GM12878 (cell line): ENCODE measurements around the gene CYSRT1. TPM values are rescaled to one million over a fixed set of nuclear protein-coding genes. Genes with fewer than 3 reads are reported as not detected.
A peak's percentile ranks its signal among the peaks of the same experiment; 100 is the strongest.

Experiments
- ATAC-seq: fragments of 200-7000 bp; cut with Tn5 transposase; 3 replicates; pipeline ENCODE4 v1.9.1; 2020; ENCODE audit warnings: mild to moderate bottlenecking, moderate library complexity
- BruUV-seq: library from RNA; stranded (reverse); fragments of 400-500 nt; replicated peaks from 2 replicates; lab custom pipeline; 2021; lab: Mats Ljungman, UMichigan
- CTCF ChIA-PET: fragments of 300-600 bp; sonication (Branson Sonifier 250); formaldehyde crosslinking; extraction: SDS; loops from one replicate; lab custom pipeline; 2021; ENCODE audit warnings: inconsistent platforms; lab: Yijun Ruan, JAX
- POLR2A ChIA-PET: fragments of 350-600 bp; formaldehyde crosslinking; extraction: SDS; loops from one replicate; lab custom pipeline; 2021; ENCODE audit warnings: inconsistent platforms; lab: Charles Lee
- RAD21 ChIA-PET: fragments of 300-600 bp; sonication (Branson Sonifier 250); formaldehyde crosslinking; loops from one replicate; lab custom pipeline; 2023; ENCODE audit warnings: antibody characterized with exemption; ENCODE audit not compliant: unreplicated experiment; lab: Charles Lee
- SMC1A ChIA-PET: fragments of 300-600 bp; sonication (Branson Sonifier 250); formaldehyde crosslinking; loops from one replicate; lab custom pipeline; 2023; ENCODE audit not compliant: unreplicated experiment, uncharacterized antibody; lab: Charles Lee
- DNase-seq: peaks from one replicate; pipeline ENCODE4 v3.0.0-alpha.2; 2011; ENCODE audit warnings: low read depth, low spot score
- FAIRE-seq: peaks from 3 replicates; lab custom pipeline; 2011; peaks lifted over from hg19 to GRCh38; lab: Jason Lieb, UNC
- H2AFZ ChIP-seq: 2 replicates; pipeline ENCODE4 v1.6.0; 2011; ENCODE audit warnings: low read depth, low read length, control low read depth; ENCODE audit not compliant: control insufficient read depth
- H3K27ac ChIP-seq: 2 replicates; pipeline ENCODE4 v1.5.1; 2011; ENCODE audit warnings: control low read depth; ENCODE audit not compliant: control insufficient read depth, insufficient read depth
- H3K27me3 ChIP-seq, 2 experiments: replicated peaks in 1 of 2; 2 replicates each; pipeline versions ENCODE4 v1.6.0 to v1.6.1; 2011; ENCODE audit warnings: low read length in 1 of 2; ENCODE audit not compliant: control insufficient read depth in 2 of 2, insufficient read depth in 2 of 2
- H3K36me3 ChIP-seq, 2 experiments: 2 replicates each; pipeline ENCODE4 v1.5.1; 2011; ENCODE audit warnings: low read length in 1 of 2; ENCODE audit not compliant: control insufficient read depth in 2 of 2, insufficient read depth in 2 of 2
- H3K4me1 ChIP-seq: 2 replicates; pipeline ENCODE4 v1.6.1; 2011; ENCODE audit warnings: mild to moderate bottlenecking, low read length, moderate library complexity, mixed read lengths; ENCODE audit not compliant: control insufficient read depth, insufficient read depth
- H3K4me2 ChIP-seq: 2 replicates; pipeline ENCODE4 v1.6.0; 2011; ENCODE audit warnings: control low read depth; ENCODE audit not compliant: control insufficient read depth, insufficient read depth
- H3K4me3 ChIP-seq: fragments of 200-600 bp; sonication (generic); 2 replicates; pipeline ENCODE4 v1.5.1; 2016
- H3K79me2 ChIP-seq: 2 replicates; pipeline ENCODE4 v1.6.0; 2011; ENCODE audit warnings: low read length; ENCODE audit not compliant: control insufficient read depth, insufficient read depth
- H3K9ac ChIP-seq: 2 replicates; pipeline ENCODE4 v1.8.0; 2011; ENCODE audit warnings: low read length, control low read depth, mixed read lengths; ENCODE audit not compliant: control insufficient read depth, insufficient read depth
- H3K9me3 ChIP-seq: replicated peaks from 3 replicates; pipeline ENCODE4 v1.5.1; 2011; ENCODE audit warnings: mild to moderate bottlenecking, low read length; ENCODE audit not compliant: control insufficient read depth, insufficient read depth
- H4K20me1 ChIP-seq: 2 replicates; pipeline ENCODE4 v1.6.0; 2011; ENCODE audit not compliant: control insufficient read depth, insufficient read depth
- ATF3 ChIP-seq: IDR thresholded peaks from 2 replicates; pipeline ENCODE4 v1.6.1; 2011; ENCODE audit warnings: low read depth, mild to moderate bottlenecking, low read length, moderate library complexity, borderline replicate concordance; ENCODE audit errors: extremely low read depth
- EP300 ChIP-seq, 2 experiments: fragments of 150-350 bp in 1 of 2; IDR thresholded peaks; 2 replicates each; pipeline ENCODE4 v1.6.1; 2011 to 2012; ENCODE audit warnings: low read depth in 2 of 2, low read length in 2 of 2, borderline replicate concordance in 1 of 2, improper control_type of control experiment in 1 of 2, inconsistent platforms in 1 of 2; ENCODE audit not compliant: control insufficient read depth in 1 of 2
- FOXM1 ChIP-seq: IDR thresholded peaks from 2 replicates; pipeline ENCODE4 v1.6.1; 2012; ENCODE audit warnings: low read depth, mild to moderate bottlenecking, inconsistent platforms, low read length, moderate library complexity
- NRF1 ChIP-seq: conservative IDR thresholded peaks from 2 replicates; pipeline ENCODE4 v1.6.1; 2011; ENCODE audit warnings: mild to moderate bottlenecking, low read depth, low read length, improper control_type of control experiment
- PBX3 ChIP-seq: IDR thresholded peaks from 2 replicates; pipeline ENCODE4 v1.6.1; 2011; ENCODE audit warnings: mild to moderate bottlenecking, low read depth, low read length, moderate library complexity; ENCODE audit not compliant: insufficient replicate concordance
- POLR2AphosphoS5 ChIP-seq: IDR thresholded peaks from 2 replicates; pipeline ENCODE4 v1.6.1; 2011; ENCODE audit warnings: mild to moderate bottlenecking, low read length, inconsistent platforms
- PRDM15 ChIP-seq: fragments of 450-650 bp; formaldehyde crosslinking; IDR thresholded peaks from 2 replicates; pipeline ENCODE4 v1.4.0; 2020; ENCODE audit warnings: mild to moderate bottlenecking, moderate library complexity
- SIX5 ChIP-seq: IDR thresholded peaks from 2 replicates; pipeline ENCODE4 v1.6.1; 2011; ENCODE audit warnings: mild to moderate bottlenecking, low read depth, low read length, moderate library complexity; ENCODE audit not compliant: severe bottlenecking
- SPI1 ChIP-seq: IDR thresholded peaks from 2 replicates; pipeline ENCODE4 v1.6.1; 2011; ENCODE audit warnings: low read depth, mild to moderate bottlenecking, low read length, moderate library complexity, borderline replicate concordance; ENCODE audit not compliant: insufficient read depth
- ZSCAN29 ChIP-seq: fragments of 450-650 bp; IDR thresholded peaks from 2 replicates; pipeline ENCODE4 v1.6.1; 2017; ENCODE audit warnings: mild to moderate bottlenecking, moderate library complexity
- WGBS: methylation state at CpG from one replicate; pipeline ENCODE4 v1.1.6; 2016; ENCODE audit warnings: low lambda C conversion rate; ENCODE audit not compliant: insufficient replicate concordance, insufficient coverage; ENCODE audit errors: missing lambda C conversion rate; 5-methylcytosine and 5-hydroxymethylcytosine counted together
- in situ Hi-C: fragments of 300-500 bp; cut with MboI; formaldehyde crosslinking; loops from 9 replicates; pipeline ENCODE4 v1.14.3; 2018; ENCODE audit warnings: mixed read lengths
- intact Hi-C: fragments of 100-400 bp; cut with micrococcal nuclease; formaldehyde crosslinking; loops from one replicate; pipeline ENCODE4 v1.14.2; 2022; ENCODE audit not compliant: unreplicated experiment
- polyA plus RNA-seq, 11 experiments: library from polyadenylated mRNA; depleted of rRNA in 4 of 11; unstranded in 6 of 11; stranded (reverse) in 5 of 11; fragments of >200 nt; fragmentation: Nextera tagmentation in 4 of 11; fragmentation: Illumina TruSeq in 1 of 11; extraction: Ambion mirVana in 4 of 11; extraction: Trizol in 1 of 11; gene quantifications; 1 replicate in 1 of 11; 2 replicates in 10 of 11; pipeline versions ENCODE4 v1.2.1 to v1.2.3, GENCODE V29; 2011 to 2016; ENCODE audit warnings: inconsistent platforms in 2 of 11, missing spikeins in 2 of 11, low read depth in 1 of 11
- total RNA-seq, 4 experiments: library from RNA; depleted of rRNA in 3 of 4; stranded (reverse); fragments of >200 nt in 3 of 4; fragmentation: Illumina TruSeq in 1 of 4; extraction: Trizol in 1 of 4; gene quantifications; 2 replicates each; pipeline versions ENCODE4 v1.2.1 to v1.2.3, GENCODE V29; 2013 to 2021

Gene CYSRT1
- total and polyA plus RNA-seq, 10 of the 15 experiments (the other 5 are each of a cell fraction or from before 2014, with no cell fraction given), result 0.24 to 3.6 (median 0.97) TPM; not detected in 1

GRCh38 chr9:137198051-137198901 is 26.7 kb upstream of the CYSRT1 start:
- H3K4me3 ChIP-seq, result no peak overlapping the region
- FAIRE-seq (no peak), DNase-seq (no peak), ATAC-seq (no peak)
- intact Hi-C loops, result no loop called here
- TF ChIP-seq SIX5 (no peak), ATF3 (no peak), SPI1 (no peak), PRDM15 (CRISPR knock-in tag) (no peak), EP300 (IDR thresholded peaks at IDR 0.05; ENCODE audit: borderline replicate concordance in 1 of 2, control insufficient read depth in 1 of 2, low read depth in 2 of 2, low read length in 2 of 2) (no peak), ZSCAN29 (no peak), NRF1 (no peak), PBX3 (no peak), POLR2AphosphoS5 (no peak), FOXM1 (no peak)
- no peaks in the 10 kb centered on the region for H4K20me1 ChIP-seq
- H2AFZ ChIP-seq, result no peak overlapping the region
- H3K36me3 ChIP-seq, result no peaks in the 10 kb centered on the region
- peak overlapping the region; percentile 54; the same call in 1 of the 2 replicates for H3K4me2 ChIP-seq
- H3K9ac ChIP-seq, result no peak overlapping the region
- no peak overlapping the region for H3K27ac ChIP-seq
- in situ Hi-C loops, result no loop called here
- H3K4me1 ChIP-seq, result peaks cover 21% of the 10 kb centered on the region
- H3K9me3 ChIP-seq, result no peaks in the 10 kb centered on the region
- SMC1A ChIA-PET, result interaction anchor here (0.9 to 1.9 kb wide), 3 partner anchors 9 to 49 kb away, joined by 4 to 9 read pairs (median 5); partner anchors contain the start of genes ANAPC2 and SSNA1
- no TSS peak for BruUV-seq
- no peaks in the 10 kb centered on the region for H3K27me3 ChIP-seq
- peaks cover 8% of the 10 kb centered on the region for H3K79me2 ChIP-seq
- POLR2A ChIA-PET, result interaction anchor here (0.8 to 2.5 kb wide), 5 partner anchors 9 to 150 kb away, joined by 3 to 9 read pairs (median 6); partner anchors contain the start of genes RNF208 and SSNA1
- 76% methylated on average over 19 of the region's 19 CpGs for WGBS
- RAD21 ChIA-PET, result interaction anchor here (1.3 kb wide), 1 partner anchor 29 kb away, joined by 3 read pairs; no protein-coding TSS in a partner anchor
- CTCF ChIA-PET, result interaction anchor here (0.6 kb wide), 1 partner anchor 28 kb away, joined by 3 read pairs; no protein-coding TSS in a partner anchor
